Right cardiac atrium (tissue), 5 donors: ENCODE data around the gene KRT40. TPM values are rescaled to one million over a fixed set of nuclear protein-coding genes. Genes with fewer than 3 reads are reported as not detected.

Source experiments
- ATAC-seq, 2 donors: fragments of 200-7000 bp; cut with Tn5 transposase; one replicate each; pipeline versions ENCODE4 v1.8.0 to v1.9.1; 2020; ENCODE audit warnings: moderate library complexity in 2 of 2, mild to moderate bottlenecking in 1 of 2
- DNase-seq, 3 donors: peaks; one replicate each; pipeline ENCODE4 v3.0.0-alpha.2; 2020
- H3K27ac ChIP-seq: one replicate; pipeline ENCODE4 v1.5.1; 2013; ENCODE audit warnings: mild to moderate bottlenecking, low read length, control low read depth, moderate library complexity
- H3K27me3 ChIP-seq: one replicate; pipeline ENCODE4 v1.6.1; 2013; ENCODE audit not compliant: control insufficient read depth, insufficient read depth
- H3K4me1 ChIP-seq: one replicate; pipeline ENCODE4 v1.6.1; 2013; ENCODE audit warnings: low read length; ENCODE audit not compliant: control insufficient read depth, insufficient read depth
- H3K4me3 ChIP-seq: one replicate; pipeline ENCODE4 v1.5.1; 2013; ENCODE audit warnings: low read length, control low read depth
- H3K9me3 ChIP-seq: one replicate; pipeline ENCODE4 v1.6.1; 2013; ENCODE audit warnings: low read length; ENCODE audit not compliant: control insufficient read depth
- WGBS: extraction: QIAGEN DNeasy Blood & Tissue Kit; methylation state at CpG from one replicate; pipeline ENCODE4 v1.1.7; 2013; 5-methylcytosine and 5-hydroxymethylcytosine counted together
- intact Hi-C, 4 donors: fragments of 100-400 bp; cut with DNase I; formaldehyde crosslinking; loops; one replicate each; pipeline versions ENCODE4 v1.11.0 to v1.14.0; 2022 to 2023
- polyA plus RNA-seq: library from polyadenylated mRNA; stranded (reverse); fragments of 200-250 nt; gene quantifications from one replicate; pipeline ENCODE4 v1.2.3, GENCODE V29; 2013
- total RNA-seq, 4 donors: library from RNA; stranded (reverse); fragmentation: NEBNext Ultra II Directional; extraction: Animal tissue kit (Norgen Biotek cat#: 25700); gene quantifications; one replicate each; pipeline ENCODE4 v1.2.1, GENCODE V29; 2021
- donor health status: healthy with polysubstance abuse.
- donor health status: DM: no; HTN: yes; CAD: no.
- donor health status: DM: no; HTN: no; CAD: no.
- donor health status: DM: no; HTN: yes; CAD: no; lungs with severe emphysema.
- donor health status: DM: yes; HTN: yes; CAD: no.

KRT40 gene
- total and polyA plus RNA-seq, 5 donors = not detected

DNA sequence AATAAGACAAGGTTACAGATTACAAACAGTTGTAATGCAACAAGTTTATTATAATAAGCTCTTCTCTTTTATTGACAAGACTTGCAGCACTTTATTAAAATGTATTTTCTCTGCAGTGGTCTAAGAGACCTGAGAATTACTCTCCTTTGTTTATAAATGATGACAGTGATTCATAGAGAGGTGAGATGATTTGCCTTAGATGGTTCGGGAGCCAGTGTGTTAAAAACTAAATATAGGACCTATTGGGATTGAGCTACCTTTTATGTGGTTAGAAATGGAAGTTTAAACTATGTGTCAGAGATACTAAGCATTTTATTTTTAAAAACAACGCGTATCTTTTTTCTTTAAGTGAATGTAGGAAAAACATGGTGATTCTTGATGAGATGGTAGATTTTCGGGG lies 12.7 kb upstream of the KRT40 start:
- 81% methylated on average over 4 of the region's 4 CpGs for WGBS
- no peak for DNase-seq
- no peak overlapping the region for H3K27ac ChIP-seq
- no peak for ATAC-seq
- intact Hi-C loops = no loop called here
- H3K9me3 ChIP-seq = no peaks in the 10 kb centered on the region
- no peaks in the 10 kb centered on the region for H3K4me1 ChIP-seq
- H3K4me3 ChIP-seq = no peak overlapping the region
- no peaks in the 10 kb centered on the region for H3K27me3 ChIP-seq

DNA sequence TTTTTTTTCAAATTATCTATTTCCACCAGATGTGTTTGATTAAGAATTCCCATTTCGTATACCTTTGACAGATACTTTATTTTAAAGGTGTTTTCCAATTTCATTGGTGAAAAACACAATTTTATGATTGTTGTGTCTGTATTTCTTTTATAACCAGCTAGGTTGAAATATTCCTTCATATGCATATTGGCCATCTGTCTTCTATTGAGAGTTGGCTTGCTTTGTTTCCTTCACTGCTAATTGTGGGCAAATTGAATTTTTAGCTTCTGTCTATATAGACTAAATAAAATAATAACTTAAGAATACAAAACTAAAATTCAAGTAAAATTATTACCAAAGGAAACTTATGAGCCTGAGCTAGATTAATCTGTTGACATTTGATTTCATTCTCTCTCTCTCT lies 11.0 kb upstream of the KRT40 start:
- WGBS = 54% methylated on average over 1 of the region's 1 CpG
- Histone ChIP-seq H3K9me3 (no peaks in the 10 kb centered on the region), H3K27ac (no peak overlapping the region), H3K27me3 (no peaks in the 10 kb centered on the region), H3K4me1 (no peaks in the 10 kb centered on the region), H3K4me3 (no peak overlapping the region)
- no peak for DNase-seq
- intact Hi-C loops = no loop called here
- ATAC-seq = no peak

DNA sequence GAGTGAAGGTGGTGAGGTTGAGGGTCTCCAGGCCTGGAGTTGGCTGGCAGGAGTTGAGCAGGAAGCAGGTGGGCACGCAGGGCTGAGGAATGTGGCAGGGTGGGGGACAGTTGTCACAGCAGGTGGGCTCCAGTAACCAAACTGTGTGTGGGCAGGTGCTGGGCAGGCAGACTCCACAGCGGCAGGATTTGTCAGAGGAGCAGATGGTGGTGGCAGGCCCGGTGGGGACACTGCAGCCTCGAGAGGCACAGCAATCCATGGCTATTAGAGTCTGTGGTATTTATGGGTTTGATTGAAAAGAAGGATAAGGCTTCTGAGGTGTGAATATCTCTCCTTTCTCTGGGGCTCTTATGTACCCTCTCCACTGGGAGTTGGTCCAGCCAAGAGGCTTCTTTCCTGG lies 9.7 kb upstream of the KRT40 start, which contains the start of gene KRTAP3-3:
Gene KRTAP3-3, minus strand, starts transcription at position 326 of the 400 bp plus-strand sequence. Its CDS starts 67 bp downstream, at position 259.
- H3K9me3 ChIP-seq = no peaks in the 10 kb centered on the region
- no peaks in the 10 kb centered on the region for H3K27me3 ChIP-seq
- no peak for ATAC-seq
- intact Hi-C loops = no loop called here
- H3K4me3 ChIP-seq = no peak within 1 kb of the TSS
- no peaks in the 10 kb centered on the region for H3K4me1 ChIP-seq
- WGBS = 36% methylated on average over 4 of the region's 4 CpGs
- H3K27ac ChIP-seq = no peak within 1 kb of the TSS
- no peak for DNase-seq

DNA sequence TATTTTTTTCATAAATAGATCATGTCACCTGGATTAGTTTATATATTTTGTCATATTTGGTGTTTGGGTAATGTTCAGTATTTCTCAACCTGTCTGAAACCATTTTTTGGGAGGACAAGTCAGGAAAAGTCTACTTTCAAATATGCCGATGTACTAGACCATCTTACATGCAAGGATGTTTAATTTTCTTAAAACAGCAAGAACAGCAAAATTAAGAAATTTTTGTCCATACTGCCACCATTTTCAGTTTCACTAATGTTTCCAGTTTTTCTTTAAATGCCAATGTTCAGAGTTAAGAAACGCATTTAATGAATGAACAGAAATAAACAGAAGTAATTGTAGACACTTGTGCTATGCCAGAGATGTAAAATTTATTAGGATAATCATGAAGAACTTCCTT lies 9.0 kb upstream of the KRT40 start:
- DNase-seq = no peak
- no peak for ATAC-seq
- Histone ChIP-seq H3K4me1 (no peaks in the 10 kb centered on the region), H3K9me3 (no peaks in the 10 kb centered on the region), H3K27ac (no peak overlapping the region), H3K4me3 (no peak overlapping the region), H3K27me3 (no peaks in the 10 kb centered on the region)
- intact Hi-C loops = no loop called here
- WGBS = 96% methylated on average over 2 of the region's 2 CpGs

DNA sequence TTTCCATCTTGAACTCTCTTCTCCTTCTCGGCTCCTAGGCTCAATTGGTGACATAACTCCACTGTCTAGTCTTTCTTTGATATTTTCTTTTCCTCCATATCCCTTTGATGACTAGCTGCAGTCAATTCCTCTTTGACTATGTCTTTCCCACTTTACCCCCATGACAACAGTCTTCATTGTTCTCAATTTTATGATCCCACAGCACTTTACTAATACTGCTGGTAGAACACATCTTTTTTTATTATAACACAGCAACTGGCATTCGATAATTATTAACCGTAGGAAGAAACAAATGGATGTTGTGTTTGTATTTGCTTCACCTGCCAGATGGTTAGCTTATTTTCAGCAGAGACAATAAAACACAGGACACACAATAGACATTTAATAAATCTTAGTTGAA lies 8.5 kb upstream of the KRT40 start:
- Histone ChIP-seq H3K4me3 (no peak overlapping the region), H3K27ac (no peak overlapping the region), H3K27me3 (no peaks in the 10 kb centered on the region), H3K9me3 (no peaks in the 10 kb centered on the region), H3K4me1 (no peaks in the 10 kb centered on the region)
- 84% methylated on average over 3 of the region's 3 CpGs for WGBS
- no peak for ATAC-seq
- no peak for DNase-seq
- intact Hi-C loops = no loop called here

DNA sequence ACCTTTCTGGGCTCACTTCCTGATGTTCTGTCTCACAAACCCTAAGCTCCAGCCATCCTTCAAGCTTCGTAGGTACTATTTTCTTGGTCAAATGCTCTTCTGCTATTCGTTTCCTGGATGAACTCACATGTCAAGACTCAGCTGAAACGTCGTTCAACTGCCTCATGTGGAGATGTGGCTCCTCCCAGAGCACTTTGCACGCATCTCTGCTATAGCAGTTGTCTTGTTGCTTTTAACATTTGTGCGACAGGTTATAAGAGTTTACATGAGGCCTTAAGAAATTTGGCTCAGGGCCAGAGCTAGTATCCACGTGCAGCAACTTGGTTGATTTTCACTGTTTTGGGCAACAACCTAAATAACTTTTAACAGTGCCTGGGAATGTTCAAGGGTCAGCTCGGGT lies 2.8 kb upstream of the KRT40 start:
- no peaks in the 10 kb centered on the region for H3K4me1 ChIP-seq
- no peak for ATAC-seq
- no peak overlapping the region for H3K27ac ChIP-seq
- intact Hi-C loops = no loop called here
- no peaks in the 10 kb centered on the region for H3K9me3 ChIP-seq
- no peaks in the 10 kb centered on the region for H3K27me3 ChIP-seq
- 59% methylated on average over 8 of the region's 8 CpGs for WGBS
- no peak overlapping the region for H3K4me3 ChIP-seq
- DNase-seq = no peak

DNA sequence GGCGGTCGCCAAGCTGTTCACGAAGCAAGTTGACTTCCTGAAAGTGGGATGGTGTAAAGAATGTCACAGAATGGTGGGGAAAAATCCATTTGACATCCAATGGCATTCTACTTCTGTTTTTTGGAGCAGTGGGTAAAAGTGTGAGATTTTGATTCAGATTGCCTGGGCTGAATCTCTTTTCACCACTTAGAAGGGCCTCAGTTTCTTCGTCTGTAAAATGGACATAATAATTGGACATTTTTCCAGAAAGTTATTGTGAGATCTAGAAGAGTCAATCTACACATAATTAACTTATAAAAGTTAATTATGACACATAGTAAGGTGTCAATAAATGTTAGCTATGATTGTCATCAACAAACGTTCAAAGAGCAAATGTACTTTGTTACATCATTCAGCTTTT lies 3.0 kb downstream of the KRT40 start:
- Histone ChIP-seq H3K4me1 (no peaks in the 10 kb centered on the region), H3K9me3 (no peaks in the 10 kb centered on the region), H3K27ac (no peak overlapping the region), H3K4me3 (no peak overlapping the region), H3K27me3 (peaks cover 3% of the 10 kb centered on the region)
- no peak for DNase-seq
- ATAC-seq = no peak
- WGBS = 42% methylated on average over 5 of the region's 5 CpGs
- intact Hi-C loops = no loop called here

DNA sequence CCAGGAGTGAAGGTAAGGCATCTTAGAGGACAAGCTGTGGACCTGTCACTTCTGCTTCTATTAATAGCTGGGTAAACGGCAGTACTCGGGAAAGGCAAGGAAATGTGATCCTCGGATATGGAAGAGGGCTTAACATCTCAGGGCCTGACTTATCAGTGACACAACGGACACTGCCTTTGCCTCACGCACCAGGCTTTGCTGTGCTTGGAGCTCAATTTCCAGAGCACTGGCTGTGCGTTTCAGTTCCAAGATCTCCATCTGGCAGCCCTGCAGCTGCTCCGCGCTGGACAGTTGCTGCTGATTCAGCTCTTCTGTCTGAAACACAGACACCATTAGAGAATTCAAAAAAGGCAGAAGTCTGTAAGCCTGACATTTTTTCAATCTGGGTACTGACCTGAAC lies 3.5 kb downstream of the KRT40 start:
- Histone ChIP-seq H3K27me3 (peaks cover 3% of the 10 kb centered on the region), H3K4me3 (no peak overlapping the region), H3K9me3 (no peaks in the 10 kb centered on the region), H3K4me1 (no peaks in the 10 kb centered on the region), H3K27ac (no peak overlapping the region)
- intact Hi-C loops = no loop called here
- DNase-seq (peak in 2 of 3 donors; percentile 13 to 59), ATAC-seq (no peak)
- WGBS = 16% methylated on average over 8 of the region's 8 CpGs

DNA sequence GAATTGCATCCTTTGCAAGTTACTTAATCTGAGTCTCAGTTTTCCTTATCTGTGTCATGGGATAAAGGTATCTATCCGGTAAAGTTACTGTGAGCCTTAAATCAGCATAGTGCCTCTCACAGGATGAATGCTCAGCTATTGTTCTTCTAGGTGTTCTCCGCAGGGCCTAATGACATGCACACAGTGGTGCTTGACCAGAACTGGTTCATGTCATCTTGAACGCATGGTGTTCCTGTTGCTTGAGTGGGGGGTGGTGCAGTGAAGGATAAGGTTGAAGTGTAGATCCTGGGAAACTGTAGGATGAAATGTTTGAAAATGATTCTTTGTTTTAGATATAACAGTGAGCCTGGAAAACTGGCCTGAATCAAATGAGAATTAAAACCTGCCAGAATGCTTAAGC lies 4.0 kb downstream of the KRT40 start:
- no peak overlapping the region for H3K27ac ChIP-seq
- H3K4me1 ChIP-seq = no peaks in the 10 kb centered on the region
- no peak for DNase-seq
- H3K27me3 ChIP-seq = peaks cover 3% of the 10 kb centered on the region
- H3K4me3 ChIP-seq = no peak overlapping the region
- H3K9me3 ChIP-seq = no peaks in the 10 kb centered on the region
- no peak for ATAC-seq
- 71% methylated on average over 3 of the region's 3 CpGs for WGBS
- intact Hi-C loops = no loop called here

DNA sequence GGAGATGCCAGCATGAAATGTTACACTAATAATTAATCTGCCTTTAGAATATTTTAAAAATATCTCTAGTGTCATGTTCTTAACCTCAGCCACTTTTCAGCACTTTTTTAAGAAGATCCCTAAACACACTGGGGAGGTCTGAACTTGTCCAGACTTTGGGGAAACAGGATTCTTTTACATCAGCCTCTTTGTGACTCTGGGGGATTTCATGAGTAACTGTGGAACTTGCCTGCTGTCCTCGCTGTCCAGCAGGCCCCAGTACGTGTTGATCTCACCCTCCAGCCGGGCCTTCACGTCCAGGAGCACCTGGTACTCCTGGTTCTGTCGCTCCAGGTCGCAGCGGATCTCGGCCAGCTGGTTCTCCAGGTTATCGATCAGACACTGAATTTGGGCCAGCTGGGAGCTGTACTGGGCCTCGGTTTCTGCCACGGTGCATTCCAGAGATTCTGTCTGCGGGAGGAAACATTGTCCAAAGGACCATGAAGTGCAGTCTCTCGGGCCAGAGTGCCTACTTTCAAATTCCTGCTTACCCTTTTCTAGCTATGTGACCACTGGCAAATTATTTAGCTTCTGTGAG lies 5.5 kb downstream of the KRT40 start:
- Histone ChIP-seq H3K27me3 (peaks cover 3% of the 10 kb centered on the region), H3K27ac (no peak overlapping the region), H3K4me3 (no peak overlapping the region), H3K4me1 (no peaks in the 10 kb centered on the region), H3K9me3 (no peaks in the 10 kb centered on the region)
- WGBS = 66% methylated on average over 13 of the region's 13 CpGs
- DNase-seq = peak in 1 of 3 donors; percentile 31
- ATAC-seq = no peak
- intact Hi-C loops = no loop called here

DNA sequence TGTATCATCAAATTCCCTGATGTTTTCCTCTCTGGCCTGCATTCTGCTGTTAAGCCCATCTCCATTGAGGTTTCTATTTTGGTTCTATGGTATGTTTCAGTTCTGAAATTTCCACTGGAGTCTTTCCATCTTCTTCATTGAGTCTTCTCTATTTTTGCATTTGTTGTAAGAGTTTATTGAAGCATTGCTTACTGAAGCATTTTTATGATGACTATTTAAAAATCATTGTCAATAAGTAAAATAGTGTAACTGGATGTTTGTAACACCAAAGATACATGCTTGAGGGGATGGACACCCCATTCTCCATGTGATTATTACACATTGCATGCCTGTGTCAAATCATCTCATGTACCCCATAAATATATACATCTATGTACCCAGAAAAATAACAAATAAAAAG lies 8.6 kb downstream of the KRT40 start:
- Histone ChIP-seq H3K27ac (no peak overlapping the region), H3K4me3 (no peak overlapping the region), H3K4me1 (no peaks in the 10 kb centered on the region), H3K27me3 (peaks cover 3% of the 10 kb centered on the region), H3K9me3 (no peaks in the 10 kb centered on the region)
- DNase-seq = no peak
- intact Hi-C loops = no loop called here
- ATAC-seq = no peak

DNA sequence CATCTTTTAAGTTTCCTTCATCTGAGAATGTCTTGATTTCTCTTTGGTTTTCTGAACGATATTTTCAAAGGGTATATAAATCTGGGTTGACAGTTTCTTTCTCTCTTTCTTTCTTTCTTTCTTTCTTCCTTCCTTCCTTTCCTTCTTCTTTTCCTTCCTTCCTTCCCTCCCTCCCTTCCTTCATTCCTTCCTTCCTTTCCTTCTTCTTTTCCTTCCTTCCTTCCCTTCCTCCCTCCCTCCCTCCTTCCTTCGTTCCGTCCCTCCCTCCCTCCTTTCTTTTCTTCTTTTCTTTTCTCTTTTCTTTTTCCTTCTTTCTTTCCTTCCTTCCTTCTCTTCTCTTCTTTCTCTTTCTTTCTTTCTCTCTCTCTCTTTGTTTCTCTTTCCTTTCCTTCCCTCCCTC lies 9.8 kb downstream of the KRT40 start:
- no peak for ATAC-seq
- H3K27me3 ChIP-seq = peaks cover 3% of the 10 kb centered on the region
- H3K9me3 ChIP-seq = no peaks in the 10 kb centered on the region
- H3K27ac ChIP-seq = no peak overlapping the region
- intact Hi-C loops = no loop called here
- no peak overlapping the region for H3K4me3 ChIP-seq
- no peak for DNase-seq
- no peaks in the 10 kb centered on the region for H3K4me1 ChIP-seq
- WGBS = 87% methylated on average over 3 of the region's 3 CpGs
